ENCODE data around the gene H6PD.

DNA sequence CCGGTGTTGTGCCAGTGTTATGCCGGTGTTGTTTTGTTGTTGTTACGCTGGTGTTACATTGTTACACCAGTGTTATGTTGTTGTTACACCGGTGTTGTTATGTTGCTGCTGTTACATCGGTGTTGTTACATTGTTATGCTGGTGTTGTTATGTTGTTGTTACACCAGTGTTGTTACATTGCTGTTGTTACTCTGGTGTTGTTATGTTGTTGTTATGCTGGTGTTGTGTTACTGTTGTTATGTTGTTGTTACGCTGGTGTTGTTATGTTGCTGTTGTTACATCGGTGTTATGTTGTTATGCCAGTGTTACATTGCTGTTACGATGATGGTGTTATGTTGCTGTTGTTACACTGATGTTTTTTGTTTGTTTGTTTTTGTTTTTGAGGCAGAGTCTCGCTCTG is 24.1 kb downstream of the H6PD start:
- TF ChIP-seq, protein P1, sequence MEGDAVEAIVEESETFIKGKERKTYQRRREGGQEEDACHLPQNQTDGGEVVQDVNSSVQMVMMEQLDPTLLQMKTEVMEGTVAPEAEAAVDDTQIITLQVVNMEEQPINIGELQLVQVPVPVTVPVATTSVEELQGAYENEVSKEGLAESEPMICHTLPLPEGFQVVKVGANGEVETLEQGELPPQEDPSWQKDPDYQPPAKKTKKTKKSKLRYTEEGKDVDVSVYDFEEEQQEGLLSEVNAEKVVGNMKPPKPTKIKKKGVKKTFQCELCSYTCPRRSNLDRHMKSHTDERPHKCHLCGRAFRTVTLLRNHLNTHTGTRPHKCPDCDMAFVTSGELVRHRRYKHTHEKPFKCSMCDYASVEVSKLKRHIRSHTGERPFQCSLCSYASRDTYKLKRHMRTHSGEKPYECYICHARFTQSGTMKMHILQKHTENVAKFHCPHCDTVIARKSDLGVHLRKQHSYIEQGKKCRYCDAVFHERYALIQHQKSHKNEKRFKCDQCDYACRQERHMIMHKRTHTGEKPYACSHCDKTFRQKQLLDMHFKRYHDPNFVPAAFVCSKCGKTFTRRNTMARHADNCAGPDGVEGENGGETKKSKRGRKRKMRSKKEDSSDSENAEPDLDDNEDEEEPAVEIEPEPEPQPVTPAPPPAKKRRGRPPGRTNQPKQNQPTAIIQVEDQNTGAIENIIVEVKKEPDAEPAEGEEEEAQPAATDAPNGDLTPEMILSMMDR (IDR thresholded peaks at IDR 0.05; ENCODE audit: low read depth, low read length, missing input control): no peak
- TF ChIP-seq JUND (IDR thresholded peaks at IDR 0.05) (no peak), YY1 (IDR thresholded peaks at IDR 0.05) (no peak), RAD21 (IDR thresholded peaks at IDR 0.05) (no peak)

Data from liver (tissue), 3 donors.